GM13977 (cell line): ENCODE data around the gene SIL1.

Experiments used
- DNase-seq: peaks from one replicate; pipeline ENCODE4 v3.0.0; 2012; ENCODE audit warnings: low spot score
- CTCF ChIP-seq: IDR thresholded peaks from 2 replicates; pipeline ENCODE4 v1.5.1; 2012; ENCODE audit warnings: mild to moderate bottlenecking, control low read depth; ENCODE audit not compliant: insufficient read depth; ENCODE audit errors: extremely low read depth, missing control alignments
- in situ Hi-C: fragments of 300-500 bp; cut with MboI; formaldehyde crosslinking; loops from one replicate; pipeline ENCODE4 v1.12.0; 2022; ENCODE audit warnings: low sequenced_read_pairs, low pct_unique_long_range_greater_than_20kb, mixed read lengths, inconsistent platforms; ENCODE audit not compliant: unreplicated experiment

The SIL1 gene

DNA sequence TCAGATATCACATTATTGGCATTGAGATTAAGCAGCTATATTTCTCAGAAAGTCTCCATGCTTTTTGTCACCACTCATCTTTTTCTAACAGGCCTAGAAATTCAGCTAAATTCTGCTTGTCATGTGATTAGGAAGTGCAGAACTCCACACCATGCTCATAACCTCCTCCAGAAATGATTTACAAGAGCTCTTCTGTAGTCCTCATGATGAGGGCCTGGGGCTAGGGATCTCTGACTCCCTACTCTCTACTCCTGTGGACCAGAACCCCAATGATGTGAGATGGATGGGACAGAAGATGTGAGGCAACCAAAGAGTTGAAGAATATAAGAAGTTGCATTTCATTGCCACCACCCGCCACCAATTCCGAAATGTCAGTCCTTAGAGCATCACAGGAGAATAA lies 16.5 kb upstream of the SIL1 start:
- in situ Hi-C loops = no loop called here
- TF ChIP-seq CTCF = no peak
- DNase-seq = no peak

GRCh38 chr5:139212906-139213305 lies 14.7 kb upstream of the SIL1 start:
- TF ChIP-seq CTCF = no peak
- in situ Hi-C loops = no loop called here
- DNase-seq = no peak

- TF ChIP-seq CTCF = no peak
- DNase-seq = no peak
- in situ Hi-C loops = no loop called here
Measured at GRCh38 chr5:139212486-139212885, 14.3 kb upstream of the SIL1 start.

- in situ Hi-C loops = no loop called here
- no peak for TF ChIP-seq CTCF
- no peak for DNase-seq
Measured at GRCh38 chr5:139210585-139210984, 12.4 kb upstream of the SIL1 start.

- no peak for TF ChIP-seq CTCF
- DNase-seq = no peak
- in situ Hi-C loops = no loop called here
Measured at GRCh38 chr5:139207297-139208000, 9.3 kb upstream of the SIL1 start.

GRCh38 chr5:139205586-139205985 lies 7.4 kb upstream of the SIL1 start:
- DNase-seq = no peak
- no peak for TF ChIP-seq CTCF
- in situ Hi-C loops = no loop called here
